ENCODE results near the gene BTBD9.

DNA sequence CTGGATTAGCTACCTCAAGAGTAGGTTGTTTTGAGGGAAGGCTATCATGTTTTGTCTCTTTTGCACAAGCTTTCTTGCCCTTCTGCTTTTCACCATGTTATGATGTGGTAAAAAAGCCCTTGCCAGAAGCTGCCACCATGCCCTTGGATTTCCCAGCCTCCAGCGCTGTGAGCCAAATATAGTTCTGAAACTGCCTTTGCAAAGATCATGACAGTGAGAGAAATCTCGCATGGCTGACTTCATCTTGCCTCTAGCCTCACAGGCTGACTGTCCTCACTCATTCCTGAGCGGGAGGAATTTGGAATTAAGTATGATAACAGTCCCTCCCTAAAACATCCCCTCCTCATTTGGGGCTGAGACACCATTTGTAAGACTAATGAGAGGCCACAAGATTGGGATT, 207.7 kb downstream of the BTBD9 start:
- no peak for TF ChIP-seq EZH2phosphoT487 (IDR thresholded peaks at IDR 0.05; ENCODE audit: insufficient read depth, low read depth)
- no peak for TF ChIP-seq EZH2 (IDR thresholded peaks at IDR 0.05; ENCODE audit: insufficient read depth, poor library complexity, severe bottlenecking)

Measured in GM23248 (cell line).